CD4-positive, alpha-beta T cell treated with Interleukin-12 subunit alpha and Interleukin-12 subunit beta, for 1 hour (primary cell): ENCODE data around the gene ACTL7A.
"Not testable (repeated sequence)": the region's sequence is repeated elsewhere in the genome, so short reads cannot be mapped to it uniquely, and the experiment has no call there.

Source experiments
- DNase-seq: peaks from one replicate; pipeline ENCODE4 v3.0.0-alpha.2; 2020

Gene ACTL7A, protein sequence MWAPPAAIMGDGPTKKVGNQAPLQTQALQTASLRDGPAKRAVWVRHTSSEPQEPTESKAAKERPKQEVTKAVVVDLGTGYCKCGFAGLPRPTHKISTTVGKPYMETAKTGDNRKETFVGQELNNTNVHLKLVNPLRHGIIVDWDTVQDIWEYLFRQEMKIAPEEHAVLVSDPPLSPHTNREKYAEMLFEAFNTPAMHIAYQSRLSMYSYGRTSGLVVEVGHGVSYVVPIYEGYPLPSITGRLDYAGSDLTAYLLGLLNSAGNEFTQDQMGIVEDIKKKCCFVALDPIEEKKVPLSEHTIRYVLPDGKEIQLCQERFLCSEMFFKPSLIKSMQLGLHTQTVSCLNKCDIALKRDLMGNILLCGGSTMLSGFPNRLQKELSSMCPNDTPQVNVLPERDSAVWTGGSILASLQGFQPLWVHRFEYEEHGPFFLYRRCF

GRCh38 chr9:108861997-108862396 is at the start of gene ACTL7A:
ACTL7A (plus strand) TSS chr9:108862266; CDS start chr9:108862323, 57 bp downstream.
- no peak for DNase-seq

DNA sequence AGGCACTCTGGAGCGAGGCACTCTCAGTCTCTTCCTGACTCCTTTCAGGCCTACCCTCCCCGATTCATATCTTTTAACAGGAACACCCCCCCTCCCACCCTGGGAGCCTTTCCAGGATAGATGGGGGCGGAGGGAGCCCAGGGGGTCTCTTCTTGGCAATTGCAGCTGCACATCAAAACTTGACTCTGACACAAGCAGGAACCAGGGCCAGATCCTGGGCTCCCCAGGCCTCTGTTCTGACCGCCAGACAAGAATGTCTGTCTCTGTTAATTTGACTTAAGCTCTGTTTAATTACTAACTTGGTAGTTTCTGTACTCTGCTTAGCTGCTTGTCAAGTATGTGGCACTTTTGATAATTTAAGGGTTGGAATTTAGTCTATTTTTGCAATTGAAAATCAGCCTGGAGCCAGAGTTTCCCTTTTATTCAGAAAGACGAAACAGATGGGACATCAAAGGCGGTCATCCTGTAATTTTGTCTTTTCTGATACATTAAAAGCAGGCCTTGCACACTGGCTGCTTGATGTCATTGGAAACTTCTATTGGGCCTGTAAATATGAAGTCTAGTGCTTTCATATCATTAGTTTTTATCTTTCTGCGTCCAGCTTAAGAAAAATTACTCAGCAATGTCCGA is 49.6 kb upstream of the ACTL7A start:
- no peak for DNase-seq

DNA sequence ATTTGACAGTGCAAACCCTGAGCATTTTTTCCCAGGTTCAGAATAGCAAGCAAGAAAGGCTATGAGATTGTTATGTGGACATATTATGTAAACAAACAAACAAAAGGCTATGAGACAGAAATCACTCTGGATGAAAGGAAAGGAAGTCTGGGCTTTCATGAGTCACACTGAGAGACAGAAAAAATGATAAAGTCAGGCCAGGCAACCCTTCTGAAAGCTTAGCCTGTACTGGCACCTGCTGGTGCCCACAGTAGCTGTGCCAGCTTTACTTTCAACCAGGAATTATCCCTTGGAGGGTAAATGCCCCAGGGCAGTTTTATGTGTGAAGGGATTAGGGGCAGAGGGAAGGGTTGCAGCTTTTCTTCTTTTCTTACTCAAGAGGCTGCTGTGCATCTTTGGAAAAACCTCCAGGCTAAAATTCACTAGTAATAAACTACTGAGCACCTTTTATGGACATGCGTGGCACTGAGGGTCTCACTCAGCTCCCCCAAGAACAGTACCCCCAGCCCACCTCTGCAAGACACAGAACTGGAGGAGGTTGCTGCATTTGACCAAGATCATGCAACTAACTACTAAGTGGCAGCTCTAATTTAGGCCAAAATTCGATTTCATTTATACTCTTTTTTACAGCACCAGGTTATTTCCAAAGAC is 48.0 kb upstream of the ACTL7A start:
- DNase-seq = no peak

- DNase-seq = no peak
These were observed 46.9 kb upstream of the ACTL7A start for GRCh38 chr9:108815156-108815555.

- no peak for DNase-seq
These were observed 46.0 kb upstream of the ACTL7A start for GRCh38 chr9:108816037-108816436.

GRCh38 chr9:108823829-108824228 is 38.2 kb upstream of the ACTL7A start:
- no peak for DNase-seq

DNA sequence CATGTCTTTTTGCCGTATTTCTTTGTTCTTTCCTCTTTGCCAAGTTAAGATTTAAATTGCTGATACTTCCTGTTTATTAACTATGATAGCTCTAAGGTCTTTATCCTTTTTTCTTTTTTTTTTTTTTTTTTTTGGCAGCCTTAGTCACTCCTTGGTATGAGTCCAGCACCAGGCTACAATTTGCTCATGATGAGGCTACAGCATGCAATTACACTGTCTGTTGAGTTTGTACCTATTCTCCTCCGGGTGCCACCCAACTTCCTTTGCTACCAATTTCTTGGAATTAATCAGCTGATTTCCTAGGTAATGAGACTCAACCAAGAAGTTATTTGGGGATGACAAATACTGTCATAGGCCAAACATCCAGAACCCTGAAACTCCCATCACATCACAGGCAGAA is 31.8 kb upstream of the ACTL7A start:
- no peak for DNase-seq

DNA sequence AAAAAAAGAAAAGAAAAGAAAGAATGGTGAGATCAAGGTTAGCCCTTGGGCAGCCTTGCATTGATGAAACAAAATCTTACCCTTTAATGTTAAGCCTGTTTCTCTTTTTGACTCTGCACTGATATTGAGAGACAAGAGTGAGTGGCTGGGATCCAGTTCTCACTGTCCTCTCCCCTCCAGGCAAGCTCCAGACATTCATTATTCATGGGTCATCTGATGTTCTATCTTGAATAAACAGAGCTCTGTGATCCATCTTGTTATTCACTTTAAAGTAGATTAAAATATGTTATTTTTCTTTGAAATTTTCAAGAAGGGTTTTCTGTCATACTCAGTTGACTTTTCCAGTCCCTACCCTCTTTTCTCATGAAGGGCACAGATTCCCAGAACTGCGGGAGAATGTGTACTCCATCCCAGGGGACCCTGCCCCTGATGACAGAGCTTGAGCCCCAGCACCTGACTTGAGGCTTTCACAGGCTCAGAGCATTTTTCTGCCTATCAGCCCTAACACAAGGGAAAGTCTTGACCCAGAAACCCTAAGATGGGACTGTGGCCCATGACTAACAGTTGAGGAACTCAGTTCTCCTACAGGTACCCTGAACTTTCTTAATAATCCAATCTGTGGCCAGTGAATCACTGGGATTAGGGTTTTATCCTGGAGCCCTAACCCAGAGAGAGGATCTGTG is 30.4 kb upstream of the ACTL7A start:
- DNase-seq = no peak

GRCh38 chr9:108832179-108832500 is 29.9 kb upstream of the ACTL7A start:
- DNase-seq = no peak

DNA sequence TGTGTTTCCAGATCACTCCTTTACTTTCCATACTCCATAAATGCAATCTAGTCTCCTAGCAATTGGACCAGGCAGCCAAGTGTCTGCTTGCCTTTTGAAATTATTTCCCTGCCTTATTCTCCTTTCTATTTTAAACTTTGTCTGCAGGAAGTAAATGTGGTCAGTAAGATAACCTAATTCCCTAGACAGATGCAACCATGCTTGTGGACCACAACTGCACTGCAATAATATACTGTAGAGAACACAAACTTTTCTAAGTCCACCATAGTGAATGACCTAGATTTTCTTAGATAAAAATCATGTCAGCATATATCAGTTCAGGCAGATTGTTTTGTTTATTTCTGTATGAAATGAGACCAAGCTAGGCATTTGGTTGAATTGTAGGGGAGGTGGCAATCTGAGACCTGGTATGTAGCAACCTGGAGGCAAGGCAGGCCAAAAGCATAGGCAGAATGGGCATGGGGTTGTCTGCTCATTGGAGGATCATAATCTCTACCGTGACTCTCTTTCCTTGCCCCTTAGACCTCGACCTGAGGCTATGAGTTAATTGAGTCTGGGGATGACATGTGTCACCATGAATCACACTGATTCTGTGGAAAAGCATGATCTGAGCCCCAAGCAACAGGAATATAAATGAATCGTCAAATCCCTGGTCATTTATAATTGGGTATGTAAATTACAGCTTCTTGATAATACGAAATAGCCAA is 27.0 kb upstream of the ACTL7A start:
- no peak for DNase-seq

DNA sequence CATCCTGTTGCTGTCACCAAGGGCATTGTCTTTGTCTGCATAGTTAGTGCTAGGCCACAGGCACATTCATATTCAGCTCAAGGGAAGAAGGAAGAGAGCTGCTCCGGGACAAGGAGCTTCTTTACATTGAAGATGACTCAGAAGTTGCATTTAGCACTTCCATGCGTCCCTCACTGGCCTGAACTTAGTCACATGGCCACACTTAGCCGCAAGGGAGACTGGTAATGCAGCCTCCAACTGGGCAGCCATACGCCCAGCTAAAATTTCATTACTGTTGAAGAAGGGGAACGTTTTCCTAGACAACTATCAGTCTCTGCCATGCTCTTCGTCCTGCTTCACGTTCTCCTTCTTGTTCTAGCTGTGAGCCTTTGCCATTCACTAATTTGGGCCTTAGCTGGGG is 26.2 kb upstream of the ACTL7A start:
- DNase-seq = no peak

- DNase-seq = no peak
These were observed 25.7 kb upstream of the ACTL7A start for GRCh38 chr9:108836319-108836718.

DNA sequence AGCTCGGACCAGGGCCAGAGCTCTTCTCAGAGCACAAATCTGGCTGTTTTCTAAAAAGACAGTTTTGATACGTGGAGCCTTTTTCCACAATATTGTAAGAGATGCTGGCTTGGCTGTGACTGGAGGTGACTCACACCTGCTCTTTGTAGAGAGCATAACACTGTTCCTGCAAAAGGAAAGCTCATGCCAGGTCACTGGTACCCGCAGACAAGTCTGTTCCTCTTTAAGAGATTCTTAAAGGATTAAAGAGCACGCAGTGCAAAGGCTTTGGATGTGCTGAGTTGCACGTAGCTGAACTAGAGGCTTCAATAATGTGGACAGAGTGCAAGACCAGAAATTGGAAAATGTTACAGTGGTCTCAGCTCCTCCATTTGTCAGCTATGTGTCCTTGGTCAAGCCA is 25.3 kb upstream of the ACTL7A start:
- DNase-seq = no peak

DNA sequence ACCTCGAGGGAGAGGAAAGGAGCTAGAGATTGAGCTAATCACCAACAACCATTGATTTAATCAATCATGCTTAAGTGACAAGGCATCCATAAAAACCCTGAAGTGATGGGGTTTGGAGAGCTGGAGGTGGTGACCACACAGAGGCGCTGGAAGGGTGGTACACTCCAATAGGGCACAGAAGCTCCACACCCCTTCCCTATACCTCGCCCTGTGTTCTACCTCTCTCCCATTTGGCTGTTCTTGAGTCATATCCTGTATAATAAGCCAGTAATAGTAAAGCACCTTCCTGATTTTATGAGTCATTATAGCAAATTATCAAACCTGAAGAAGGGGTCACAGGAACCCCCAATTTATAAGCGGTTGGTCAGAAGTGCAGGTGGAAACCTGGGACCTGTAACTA is 24.5 kb upstream of the ACTL7A start:
- DNase-seq = no peak

GRCh38 chr9:108838017-108838416 is 24.0 kb upstream of the ACTL7A start:
- DNase-seq = no peak

- not testable (repeated sequence) for DNase-seq
These were observed 22.5 kb upstream of the ACTL7A start for GRCh38 chr9:108839561-108839960.

GRCh38 chr9:108842610-108843295 is 19.3 kb upstream of the ACTL7A start:
- DNase-seq = peak; percentile 8

DNA sequence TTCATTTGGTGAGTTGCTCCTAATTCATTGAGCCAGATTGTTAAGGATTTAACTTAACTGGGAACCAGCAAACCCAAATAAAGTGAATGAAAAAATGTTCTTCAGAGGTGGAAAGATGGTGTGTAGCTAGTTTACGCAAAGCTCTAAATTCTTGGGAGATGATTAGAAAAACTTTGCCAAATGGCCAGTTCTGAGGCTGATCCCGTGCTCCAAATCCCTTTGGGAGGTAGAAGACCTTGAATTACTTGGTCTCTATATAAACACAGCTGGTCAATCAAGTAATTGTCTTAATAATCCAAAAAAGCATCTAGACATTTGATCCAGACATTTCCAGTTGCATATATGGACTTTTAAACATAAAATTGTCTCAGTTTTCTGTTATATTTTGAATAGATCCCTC is 17.7 kb upstream of the ACTL7A start:
- DNase-seq = no peak

DNA sequence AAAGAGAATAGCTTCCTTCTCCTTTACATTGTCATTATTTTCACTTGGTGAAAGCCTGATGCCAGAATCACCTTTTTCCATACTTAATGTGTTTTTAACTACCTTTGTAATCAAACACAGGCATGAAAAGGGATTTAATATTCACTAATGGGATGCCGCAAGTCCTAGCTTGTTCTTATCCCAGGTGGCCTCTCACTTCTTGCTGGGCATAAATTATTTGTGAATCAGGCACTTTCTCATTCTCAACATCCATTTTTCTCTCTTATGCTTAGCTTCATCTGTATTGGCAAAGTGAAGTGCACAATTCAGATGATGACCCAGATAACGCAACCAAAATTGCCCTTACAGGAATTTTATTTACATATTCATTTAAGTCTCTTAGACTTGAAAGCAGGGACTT is 17.2 kb upstream of the ACTL7A start:
- no peak for DNase-seq

DNA sequence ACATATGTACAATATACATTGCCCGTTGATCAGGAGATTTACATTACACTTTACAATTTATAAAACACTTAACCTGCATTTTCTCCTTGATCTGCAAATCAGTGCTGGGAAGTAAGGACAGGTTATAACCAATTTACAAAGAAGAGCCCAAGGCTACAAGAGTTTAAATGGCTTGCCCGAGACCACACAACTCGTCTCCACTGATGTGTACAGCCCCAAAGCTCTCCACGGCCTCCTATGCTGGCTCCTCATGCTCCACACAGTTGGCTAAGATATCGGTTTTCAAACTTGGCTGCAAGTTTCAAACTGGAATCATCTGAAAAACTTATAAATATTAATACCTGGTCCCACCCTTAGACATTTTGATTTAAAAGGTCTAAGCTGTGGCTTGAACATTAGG is 16.6 kb upstream of the ACTL7A start:
- DNase-seq = no peak

DNA sequence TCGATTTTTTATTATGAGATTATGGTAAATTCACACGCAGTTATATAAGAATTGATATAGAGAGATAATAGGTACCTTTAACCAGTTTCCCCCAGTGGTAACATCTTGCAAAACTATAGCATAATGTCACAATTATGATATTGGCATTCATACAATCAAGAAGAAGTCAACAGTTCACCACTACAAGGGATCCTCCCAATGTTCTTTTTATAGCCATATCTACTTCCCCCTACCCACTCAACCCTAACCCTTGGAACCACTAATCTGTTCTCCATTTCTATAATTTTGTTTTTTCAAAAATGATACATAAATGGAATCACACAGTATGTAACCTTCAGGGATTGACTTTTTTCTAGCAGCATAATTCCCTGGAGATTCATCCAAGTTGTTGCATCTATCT is 16.1 kb upstream of the ACTL7A start:
- no peak for DNase-seq

DNA sequence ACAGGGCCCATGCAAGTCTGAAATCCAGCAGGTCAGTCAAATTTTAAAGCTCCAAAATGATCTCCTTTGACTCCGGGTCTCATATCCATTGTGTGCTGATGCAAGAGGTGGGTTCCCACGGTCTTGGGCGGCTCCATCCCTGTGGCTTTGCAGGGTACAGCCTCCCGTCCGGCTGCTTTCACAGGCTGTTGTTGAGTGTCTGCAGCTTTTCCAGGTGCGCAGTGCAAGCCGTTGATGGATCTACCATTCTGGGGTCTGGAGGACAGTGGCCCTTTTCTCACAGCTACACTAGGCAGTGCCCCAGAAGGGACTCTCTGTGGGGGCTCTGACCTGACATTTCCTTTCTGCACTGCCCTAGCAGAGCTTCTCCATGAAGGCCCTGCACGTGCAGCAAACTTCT is 13.8 kb upstream of the ACTL7A start:
- DNase-seq = not testable (repeated sequence)
